ACC112 (cell line): ENCODE data around the gene B3GLCT.
"Not testable (repeated sequence)": the region's sequence is repeated elsewhere in the genome, so short reads cannot be mapped to it uniquely, and the experiment has no call there.

Source experiments
- H2AFZ ChIP-seq: fragments of 200-600 bp; sonication (generic); one replicate; pipeline ENCODE4 v1.6.0; 2017; ENCODE audit warnings: antibody characterized with exemption, low read length; ENCODE audit not compliant: unreplicated experiment
- H3K27ac ChIP-seq: fragments of 200-600 bp; sonication (generic); 2 replicates; pipeline ENCODE4 v1.5.1; 2014; ENCODE audit warnings: low read depth, mild to moderate bottlenecking, antibody characterized with exemption, low read length, moderate library complexity
- H3K27me3 ChIP-seq: fragments of 200-600 bp; sonication (generic); 2 replicates; pipeline ENCODE4 v1.6.1; 2014; ENCODE audit warnings: mild to moderate bottlenecking, antibody characterized with exemption, low read length, moderate library complexity, mixed read lengths; ENCODE audit not compliant: insufficient read depth
- H3K36me3 ChIP-seq: fragments of 200-600 bp; sonication (generic); 2 replicates; pipeline ENCODE4 v1.6.1; 2016; ENCODE audit warnings: mild to moderate bottlenecking, antibody characterized with exemption, low read length, moderate library complexity, mixed read lengths; ENCODE audit not compliant: insufficient read depth
- H3K4me1 ChIP-seq: fragments of 200-600 bp; sonication (generic); one replicate; pipeline ENCODE4 v1.6.1; 2016; ENCODE audit warnings: low read length, mixed read lengths; ENCODE audit not compliant: insufficient read depth, unreplicated experiment, control insufficient read depth
- H3K4me3 ChIP-seq: fragments of 200-600 bp; sonication (generic); 2 replicates; pipeline ENCODE4 v1.5.1; 2014; ENCODE audit warnings: mild to moderate bottlenecking, low read depth, low read length
- H3K79me2 ChIP-seq: fragments of 200-600 bp; sonication (generic); one replicate; pipeline ENCODE4 v1.6.0; 2016; ENCODE audit warnings: low read length; ENCODE audit not compliant: control insufficient read depth, unreplicated experiment, insufficient read depth

B3GLCT gene

DNA sequence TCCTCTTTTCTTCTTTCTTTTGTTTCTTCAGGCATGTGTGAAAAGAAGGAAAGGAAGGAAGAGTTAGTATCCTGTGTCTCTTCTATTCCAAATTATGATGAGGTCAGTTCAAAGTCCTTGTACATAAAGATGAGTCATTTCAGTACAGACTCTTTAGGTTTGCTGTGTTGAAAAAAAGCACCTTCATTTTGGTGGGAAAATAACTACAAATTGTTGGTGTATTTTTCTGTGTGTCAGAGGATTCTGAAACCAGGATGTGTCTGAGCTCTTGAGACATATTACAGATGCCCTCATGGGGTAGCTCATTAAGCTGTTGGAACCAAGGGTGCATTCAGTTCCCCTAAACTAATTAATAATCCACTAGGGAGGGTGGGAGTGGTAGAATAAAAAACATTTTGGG is 32.3 kb upstream of the B3GLCT start:
- peaks cover 35% of the 10 kb centered on the region for H3K4me1 ChIP-seq
- H3K27me3 ChIP-seq: no peaks in the 10 kb centered on the region
- no peak overlapping the region for H3K4me3 ChIP-seq
- H3K36me3 ChIP-seq: no peaks in the 10 kb centered on the region
- no peak overlapping the region for H3K27ac ChIP-seq
- H2AFZ ChIP-seq: no peak overlapping the region
- no peaks in the 10 kb centered on the region for H3K79me2 ChIP-seq

DNA sequence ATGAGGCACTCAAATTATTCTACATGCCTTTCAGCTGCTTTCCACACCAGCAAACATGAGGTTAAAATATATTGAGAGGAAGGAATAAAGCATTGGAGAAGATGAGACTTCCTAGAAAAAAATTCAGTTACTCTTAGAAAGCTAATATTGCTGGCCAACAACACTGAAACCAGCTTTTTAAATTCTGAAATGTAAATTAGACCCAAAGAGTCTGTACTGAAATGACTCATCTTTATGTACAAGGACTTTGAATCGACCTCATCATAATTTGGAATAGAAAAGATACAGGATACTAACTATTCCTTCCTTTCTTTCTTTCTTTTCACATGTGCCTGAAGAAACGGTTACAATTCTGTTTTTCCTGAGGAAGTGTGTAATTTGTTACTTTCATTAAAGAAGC is 31.6 kb upstream of the B3GLCT start:
- Histone ChIP-seq H3K4me1 (peaks cover 37% of the 10 kb centered on the region), H3K79me2 (no peaks in the 10 kb centered on the region), H3K4me3 (no peak overlapping the region), H2AFZ (no peak overlapping the region), H3K36me3 (no peaks in the 10 kb centered on the region), H3K27me3 (no peaks in the 10 kb centered on the region), H3K27ac (no peak overlapping the region)

GRCh38 chr13:31168736-31169135 is 31.0 kb upstream of the B3GLCT start:
- Histone ChIP-seq H3K27me3 (no peaks in the 10 kb centered on the region), H3K4me1 (peaks cover 34% of the 10 kb centered on the region), H2AFZ (no peak overlapping the region), H3K27ac (no peak overlapping the region), H3K36me3 (no peaks in the 10 kb centered on the region), H3K4me3 (no peak overlapping the region), H3K79me2 (no peaks in the 10 kb centered on the region)

- H2AFZ ChIP-seq: no peak overlapping the region
- H3K4me3 ChIP-seq: peak overlapping the region; percentile 43; the same call in 1 of the 2 replicates
- H3K79me2 ChIP-seq: no peaks in the 10 kb centered on the region
- H3K36me3 ChIP-seq: no peaks in the 10 kb centered on the region
- peak overlapping the region; percentile 95 for H3K27ac ChIP-seq
- peaks cover 31% of the 10 kb centered on the region for H3K4me1 ChIP-seq
- no peaks in the 10 kb centered on the region for H3K27me3 ChIP-seq
Observed at GRCh38 chr13:31172001-31172400, 27.8 kb upstream of the B3GLCT start.

GRCh38 chr13:31172535-31172934 is 27.2 kb upstream of the B3GLCT start:
- Histone ChIP-seq H3K4me3 (peak overlapping the region; percentile 43; the same call in 1 of the 2 replicates), H3K27me3 (no peaks in the 10 kb centered on the region), H3K36me3 (no peaks in the 10 kb centered on the region), H2AFZ (no peak overlapping the region), H3K4me1 (peaks cover 26% of the 10 kb centered on the region), H3K79me2 (no peaks in the 10 kb centered on the region), H3K27ac (peak overlapping the region; percentile 95)

DNA sequence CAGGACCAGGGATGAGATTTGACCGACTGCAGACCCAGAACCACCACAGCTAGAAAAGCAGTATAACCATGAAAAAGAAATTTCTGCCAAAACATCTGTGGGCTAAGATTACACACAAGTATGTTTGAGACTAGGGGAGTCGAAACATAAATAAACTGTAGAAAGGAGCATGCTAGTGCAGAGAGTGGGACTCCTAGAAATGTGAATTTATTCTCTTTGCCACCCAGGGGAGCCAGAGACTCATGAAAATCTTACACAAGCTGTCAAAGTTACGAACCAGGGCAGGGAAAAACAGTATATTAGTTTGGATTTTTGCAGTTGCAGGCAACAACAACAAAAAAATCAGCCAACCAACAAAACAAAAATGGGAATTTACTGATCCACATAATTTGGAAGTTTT is 25.8 kb upstream of the B3GLCT start:
- H3K4me1 ChIP-seq: peaks cover 14% of the 10 kb centered on the region
- H3K27ac ChIP-seq: no peak overlapping the region

GRCh38 chr13:31175847-31176532 is 23.8 kb upstream of the B3GLCT start:
- H3K27me3 ChIP-seq: no peaks in the 10 kb centered on the region
- no peak overlapping the region for H3K27ac ChIP-seq
- peaks cover 14% of the 10 kb centered on the region for H3K4me1 ChIP-seq
- no peaks in the 10 kb centered on the region for H3K36me3 ChIP-seq
- no peaks in the 10 kb centered on the region for H3K79me2 ChIP-seq
- no peak overlapping the region for H3K4me3 ChIP-seq
- no peak overlapping the region for H2AFZ ChIP-seq

More for the DNA sequence above, 25.8 kb upstream of the B3GLCT start:
- Histone ChIP-seq H2AFZ (no peak overlapping the region), H3K36me3 (no peaks in the 10 kb centered on the region), H3K79me2 (no peaks in the 10 kb centered on the region), H3K4me3 (no peak overlapping the region), H3K27me3 (no peaks in the 10 kb centered on the region)

- not testable (repeated sequence) for H3K79me2 ChIP-seq, H2AFZ ChIP-seq, H3K4me1 ChIP-seq, H3K4me3 ChIP-seq, H3K27ac ChIP-seq, H3K36me3 ChIP-seq, H3K27me3 ChIP-seq
Observed at GRCh38 chr13:31177813-31178495, 21.8 kb upstream of the B3GLCT start.

GRCh38 chr13:31179241-31179640 is 20.5 kb upstream of the B3GLCT start:
- no peaks in the 10 kb centered on the region for H3K36me3 ChIP-seq
- H3K4me1 ChIP-seq: no peaks in the 10 kb centered on the region
- H3K79me2 ChIP-seq: no peaks in the 10 kb centered on the region
- H3K27ac ChIP-seq: no peak overlapping the region
- no peaks in the 10 kb centered on the region for H3K27me3 ChIP-seq
- H2AFZ ChIP-seq: no peak overlapping the region
- H3K4me3 ChIP-seq: no peak overlapping the region

GRCh38 chr13:31179754-31180153 is 20.0 kb upstream of the B3GLCT start:
- Histone ChIP-seq H3K4me3 (no peak overlapping the region), H3K27ac (no peak overlapping the region), H2AFZ (no peak overlapping the region), H3K79me2 (no peaks in the 10 kb centered on the region), H3K36me3 (no peaks in the 10 kb centered on the region), H3K4me1 (no peaks in the 10 kb centered on the region), H3K27me3 (no peaks in the 10 kb centered on the region)

- no peaks in the 10 kb centered on the region for H3K27me3 ChIP-seq
- no peaks in the 10 kb centered on the region for H3K36me3 ChIP-seq
- no peaks in the 10 kb centered on the region for H3K4me1 ChIP-seq
- H3K4me3 ChIP-seq: no peak overlapping the region
- no peak overlapping the region for H2AFZ ChIP-seq
- H3K79me2 ChIP-seq: no peaks in the 10 kb centered on the region
- H3K27ac ChIP-seq: no peak overlapping the region
Observed at GRCh38 chr13:31182987-31183386, 16.8 kb upstream of the B3GLCT start.
